MM.1S (cell line): ENCODE data around the gene NASP.

ENCODE experiments used
- EZH2 ChIP-seq: fragments of 300-600 bp; sonication (generic); optimal IDR thresholded peaks from 2 replicates; pipeline ENCODE3; 2017; ENCODE audit warnings: low read depth, mild to moderate bottlenecking, antibody characterized with exemption, low read length, mixed read lengths
- TF ChIP-seq, protein P1 (sequence below): fragments of 300-600 bp; sonication (generic); IDR thresholded peaks from 2 replicates; pipeline ENCODE4 v1.5.1; 2016; ENCODE audit warnings: antibody characterized with exemption, low read length, mixed read lengths

DNA sequence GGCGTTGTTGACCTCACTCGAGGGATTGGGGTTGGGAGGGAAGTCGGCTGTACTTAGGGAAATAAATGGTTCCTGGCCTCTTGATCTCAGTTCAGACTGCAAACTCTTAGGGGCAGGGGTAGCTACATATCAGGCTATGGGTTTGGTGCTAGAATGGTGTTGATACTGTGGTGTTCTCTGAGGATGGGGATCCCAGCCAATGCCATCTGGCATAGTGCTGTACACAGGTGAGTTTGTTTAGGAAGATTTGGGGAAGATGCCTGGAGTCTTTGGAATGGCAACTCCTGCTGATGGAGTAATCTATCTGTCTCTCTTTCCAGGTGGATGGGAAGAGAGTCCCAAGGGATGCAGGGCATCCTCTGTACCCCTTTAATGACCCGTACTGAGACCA is 14.3 kb upstream of the NASP start:
- TF ChIP-seq, protein P1, sequence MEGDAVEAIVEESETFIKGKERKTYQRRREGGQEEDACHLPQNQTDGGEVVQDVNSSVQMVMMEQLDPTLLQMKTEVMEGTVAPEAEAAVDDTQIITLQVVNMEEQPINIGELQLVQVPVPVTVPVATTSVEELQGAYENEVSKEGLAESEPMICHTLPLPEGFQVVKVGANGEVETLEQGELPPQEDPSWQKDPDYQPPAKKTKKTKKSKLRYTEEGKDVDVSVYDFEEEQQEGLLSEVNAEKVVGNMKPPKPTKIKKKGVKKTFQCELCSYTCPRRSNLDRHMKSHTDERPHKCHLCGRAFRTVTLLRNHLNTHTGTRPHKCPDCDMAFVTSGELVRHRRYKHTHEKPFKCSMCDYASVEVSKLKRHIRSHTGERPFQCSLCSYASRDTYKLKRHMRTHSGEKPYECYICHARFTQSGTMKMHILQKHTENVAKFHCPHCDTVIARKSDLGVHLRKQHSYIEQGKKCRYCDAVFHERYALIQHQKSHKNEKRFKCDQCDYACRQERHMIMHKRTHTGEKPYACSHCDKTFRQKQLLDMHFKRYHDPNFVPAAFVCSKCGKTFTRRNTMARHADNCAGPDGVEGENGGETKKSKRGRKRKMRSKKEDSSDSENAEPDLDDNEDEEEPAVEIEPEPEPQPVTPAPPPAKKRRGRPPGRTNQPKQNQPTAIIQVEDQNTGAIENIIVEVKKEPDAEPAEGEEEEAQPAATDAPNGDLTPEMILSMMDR: no peak
- TF ChIP-seq EZH2: no peak
